WTC11 (cell line): ENCODE results near the gene EDA. TPM values are rescaled to one million over a fixed set of nuclear protein-coding genes. Genes with fewer than 3 reads are reported as not detected.
A peak's percentile ranks its signal among the peaks of the same experiment; 100 is the strongest.

Source experiments
- ATAC-seq: fragments of 200-7000 bp; cut with Tn5 transposase; 2 replicates; pipeline ENCODE4 v1.10.0; 2021; ENCODE audit warnings: mild to moderate bottlenecking, moderate library complexity
- CTCF ChIA-PET: fragments of 300-600 bp; sonication (Branson Sonifier 250); formaldehyde crosslinking; loops from one replicate; lab custom pipeline; 2021; ENCODE audit warnings: antibody characterized with exemption; lab: Charles Lee
- POLR2A ChIA-PET: fragments of 350-600 bp; sonication (Branson Sonifier 250); formaldehyde crosslinking; loops from one replicate; lab custom pipeline; 2021; ENCODE audit warnings: antibody characterized with exemption; lab: Charles Lee
- DNase-seq: peaks from one replicate; pipeline ENCODE4 v3.0.0; 2021; ENCODE audit warnings: low spot score
- H3K27ac Mint-ChIP-seq: 2 replicates; pipeline ENCODE4 v1.8.0; 2021; ENCODE audit warnings: mixed read lengths
- H3K27me3 Mint-ChIP-seq: 2 replicates; pipeline ENCODE4 v1.8.0; 2021; ENCODE audit warnings: low read depth, mild to moderate bottlenecking, moderate library complexity, mixed read lengths
- H3K36me3 Mint-ChIP-seq: 2 replicates; pipeline ENCODE4 v1.8.0; 2021; ENCODE audit warnings: mixed read lengths
- H3K4me1 Mint-ChIP-seq: 2 replicates; pipeline ENCODE4 v1.8.0; 2022; ENCODE audit warnings: mixed read lengths
- H3K4me3 Mint-ChIP-seq: 2 replicates; pipeline ENCODE4 v1.8.0; 2021; ENCODE audit warnings: mild to moderate bottlenecking, moderate library complexity, mixed read lengths
- H3K9me3 Mint-ChIP-seq: 2 replicates; pipeline ENCODE4 v1.8.0; 2021; ENCODE audit warnings: mixed read lengths
- CTCF ChIP-seq: fragments of 200-600 bp; IDR thresholded peaks from 2 replicates; pipeline ENCODE4 v1.8.0; 2022; ENCODE audit warnings: antibody characterized with exemption
- FOXJ3 ChIP-seq: sonication (generic); formaldehyde crosslinking; IDR thresholded peaks from 2 replicates; pipeline ENCODE4 v1.9.0; 2021; ENCODE audit warnings: missing genetic modification reagents, mild to moderate bottlenecking, borderline replicate concordance
- GRHL2 ChIP-seq: fragments of 250-450 bp; sonication (Bioruptor Pico); IDR thresholded peaks from 2 replicates; pipeline ENCODE4 v1.8.0; 2022; ENCODE audit warnings: mild to moderate bottlenecking, moderate library complexity; ENCODE audit not compliant: insufficient replicate concordance, severe bottlenecking
- GTF2I ChIP-seq: fragments of 250-450 bp; sonication (Bioruptor Pico); conservative IDR thresholded peaks from 2 replicates; pipeline ENCODE4 v1.4.0; 2021; ENCODE audit warnings: mild to moderate bottlenecking
- NFE2L1 ChIP-seq: sonication (generic); formaldehyde crosslinking; IDR thresholded peaks from 2 replicates; pipeline ENCODE4 v1.8.1; 2023; ENCODE audit warnings: missing genetic modification reagents
- NR1H2 ChIP-seq: sonication (generic); formaldehyde crosslinking; IDR thresholded peaks from 2 replicates; pipeline ENCODE4 v1.9.0; 2021; ENCODE audit warnings: mild to moderate bottlenecking, moderate library complexity, missing genetic modification reagents
- RELA ChIP-seq: sonication (generic); formaldehyde crosslinking; IDR thresholded peaks from 2 replicates; pipeline ENCODE4 v1.8.1; 2022; ENCODE audit warnings: missing genetic modification reagents, mild to moderate bottlenecking, borderline replicate concordance
- RORB ChIP-seq: fragments of 250-450 bp; sonication (Bioruptor Pico); IDR thresholded peaks from 2 replicates; pipeline ENCODE4 v1.9.0; 2021; ENCODE audit warnings: mild to moderate bottlenecking
- SMAD4 ChIP-seq: sonication (generic); formaldehyde crosslinking; IDR thresholded peaks from 2 replicates; pipeline ENCODE4 v1.8.0; 2022; ENCODE audit warnings: mild to moderate bottlenecking, missing genetic modification reagents
- SOX15 ChIP-seq: fragments of 250-450 bp; sonication (Bioruptor Pico); IDR thresholded peaks from 2 replicates; pipeline ENCODE4 v1.9.0; 2021; ENCODE audit warnings: mild to moderate bottlenecking
- ZNF425 ChIP-seq: fragments of 250-450 bp; sonication (Bioruptor Pico); conservative IDR thresholded peaks from 2 replicates; pipeline ENCODE4 v1.9.0; 2021; ENCODE audit warnings: mild to moderate bottlenecking
- ZNF671 ChIP-seq: fragments of 250-450 bp; sonication (Bioruptor Pico); IDR thresholded peaks from 2 replicates; pipeline ENCODE4 v1.8.0; 2021; ENCODE audit warnings: mild to moderate bottlenecking
- total RNA-seq: library from RNA; stranded (reverse); gene quantifications from 3 replicates; pipeline ENCODE4 v1.2.3, GENCODE V29; 2021
- TF ChIP-seq, protein P1 (sequence below): sonication (generic); formaldehyde crosslinking; IDR thresholded peaks from 2 replicates; pipeline ENCODE4 v1.8.1; 2022; ENCODE audit warnings: mild to moderate bottlenecking, moderate library complexity, missing genetic modification reagents
- TF ChIP-seq, protein P2 (sequence below): sonication (generic); formaldehyde crosslinking; IDR thresholded peaks from 2 replicates; pipeline ENCODE4 v1.8.0; 2023; ENCODE audit warnings: missing genetic modification reagents
- TF ChIP-seq, protein P3 (sequence below): fragments of 250-450 bp; sonication (Bioruptor Pico); IDR thresholded peaks from 2 replicates; pipeline ENCODE4 v1.9.0; 2021; ENCODE audit warnings: moderate library complexity, mild to moderate bottlenecking, inconsistent platforms, borderline replicate concordance

EDA gene
- total RNA-seq, 1 experiment from 2014 or later, result 15.1 TPM

DNA sequence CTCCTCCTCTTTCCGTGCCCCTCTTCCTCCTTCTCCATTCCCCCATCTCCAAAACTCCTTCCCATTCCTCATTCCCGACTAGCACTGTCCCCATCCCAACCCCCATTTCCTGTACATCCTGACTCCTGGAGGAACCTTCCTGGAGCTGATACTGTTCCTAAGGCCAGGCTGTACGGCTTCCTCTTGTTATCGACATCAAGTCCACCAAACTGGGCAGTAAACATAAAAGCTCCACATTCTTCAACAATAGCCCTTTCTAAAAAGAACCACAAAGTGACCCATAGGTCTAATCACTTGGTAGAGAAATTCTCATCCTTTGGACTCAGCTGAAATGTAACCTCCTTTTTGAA is 410.9 kb downstream of the EDA start:
- H3K36me3 Mint-ChIP-seq, result no peaks in the 10 kb centered on the region
- H3K9me3 Mint-ChIP-seq, result no peaks in the 10 kb centered on the region
- no peak overlapping the region for H3K27ac Mint-ChIP-seq
- H3K27me3 Mint-ChIP-seq, result no peaks in the 10 kb centered on the region; the same call in 1 of the 2 replicates
- no peak overlapping the region for H3K4me3 Mint-ChIP-seq
- DNase-seq (no peak), ATAC-seq (no peak)
- TF ChIP-seq, protein P1, sequence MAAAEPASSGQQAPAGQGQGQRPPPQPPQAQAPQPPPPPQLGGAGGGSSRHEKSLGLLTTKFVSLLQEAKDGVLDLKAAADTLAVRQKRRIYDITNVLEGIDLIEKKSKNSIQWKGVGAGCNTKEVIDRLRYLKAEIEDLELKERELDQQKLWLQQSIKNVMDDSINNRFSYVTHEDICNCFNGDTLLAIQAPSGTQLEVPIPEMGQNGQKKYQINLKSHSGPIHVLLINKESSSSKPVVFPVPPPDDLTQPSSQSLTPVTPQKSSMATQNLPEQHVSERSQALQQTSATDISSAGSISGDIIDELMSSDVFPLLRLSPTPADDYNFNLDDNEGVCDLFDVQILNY (CRISPR knock-in tag), result no peak
- no peak for TF ChIP-seq NR1H2 (CRISPR knock-in tag)
- TF ChIP-seq, protein P2, sequence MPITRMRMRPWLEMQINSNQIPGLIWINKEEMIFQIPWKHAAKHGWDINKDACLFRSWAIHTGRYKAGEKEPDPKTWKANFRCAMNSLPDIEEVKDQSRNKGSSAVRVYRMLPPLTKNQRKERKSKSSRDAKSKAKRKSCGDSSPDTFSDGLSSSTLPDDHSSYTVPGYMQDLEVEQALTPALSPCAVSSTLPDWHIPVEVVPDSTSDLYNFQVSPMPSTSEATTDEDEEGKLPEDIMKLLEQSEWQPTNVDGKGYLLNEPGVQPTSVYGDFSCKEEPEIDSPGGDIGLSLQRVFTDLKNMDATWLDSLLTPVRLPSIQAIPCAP (CRISPR knock-in tag), result no peak
- TF ChIP-seq RELA (CRISPR knock-in tag), result no peak
- TF ChIP-seq GTF2I (CRISPR knock-in tag), result no peak
- no peak for TF ChIP-seq SMAD4 (CRISPR knock-in tag)
- ChIA-PET CTCF (interaction anchor here (1.2 kb wide), 1 partner anchor 71 kb away, joined by 4 read pairs; no protein-coding TSS in a partner anchor), POLR2A (no interaction called here)
- H3K4me1 Mint-ChIP-seq, result peaks cover 17% of the 10 kb centered on the region

- POLR2A ChIA-PET, result no interaction called here
- CTCF ChIA-PET, result interaction anchor here (0.6 to 2.9 kb wide), 25 partner anchors 9 to 642 kb away, joined by 3 to 33 read pairs (median 5); partner anchors contain the start of gene IGBP1
- Mint-ChIP-seq H3K36me3 (no peaks in the 10 kb centered on the region), H3K9me3 (no peaks in the 10 kb centered on the region), H3K4me1 (peaks cover 23% of the 10 kb centered on the region), H3K4me3 (no peak overlapping the region), H3K27ac (no peak overlapping the region), H3K27me3 (no peaks in the 10 kb centered on the region; the same call in 1 of the 2 replicates)
- no peak for TF ChIP-seq RORB
- no peak for TF ChIP-seq NFE2L1 (CRISPR knock-in tag)
- no peak for TF ChIP-seq GRHL2
- no peak for TF ChIP-seq FOXJ3 (CRISPR knock-in tag)
- DNase-seq (no peak), ATAC-seq (no peak; the same call in 1 of the 2 replicates)
These were observed 413.9 kb downstream of the EDA start for GRCh38 chrX:70029863-70030262.

DNA sequence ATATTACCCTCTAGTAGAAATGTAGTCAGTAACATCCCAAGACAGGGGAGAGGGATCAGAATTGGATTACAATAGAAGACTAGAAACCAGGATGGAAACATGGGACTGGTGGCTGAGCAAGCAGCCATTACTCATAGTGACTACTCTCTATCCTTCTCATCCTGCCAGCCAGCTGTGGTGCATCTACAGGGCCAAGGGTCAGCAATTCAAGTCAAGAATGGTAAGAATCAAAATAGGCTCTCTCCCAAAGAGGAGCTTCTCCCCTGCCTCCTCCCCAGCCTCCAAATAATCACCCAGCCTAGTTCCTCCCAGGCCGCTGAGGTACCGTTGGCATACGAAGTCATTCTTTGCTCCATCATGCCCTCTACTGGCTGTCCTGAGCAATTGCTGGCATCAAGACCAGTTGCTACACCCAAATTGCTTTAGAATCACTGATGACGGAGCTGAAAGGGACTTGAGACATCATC is 414.4 kb downstream of the EDA start:
- ATAC-seq (peak; percentile 54; the same call in 1 of the 2 replicates), DNase-seq (peak; percentile 49)
- no peak for TF ChIP-seq SOX15 (CRISPR knock-in tag)
- no peak for TF ChIP-seq ZNF425 (CRISPR knock-in tag)
- TF ChIP-seq, protein P3, sequence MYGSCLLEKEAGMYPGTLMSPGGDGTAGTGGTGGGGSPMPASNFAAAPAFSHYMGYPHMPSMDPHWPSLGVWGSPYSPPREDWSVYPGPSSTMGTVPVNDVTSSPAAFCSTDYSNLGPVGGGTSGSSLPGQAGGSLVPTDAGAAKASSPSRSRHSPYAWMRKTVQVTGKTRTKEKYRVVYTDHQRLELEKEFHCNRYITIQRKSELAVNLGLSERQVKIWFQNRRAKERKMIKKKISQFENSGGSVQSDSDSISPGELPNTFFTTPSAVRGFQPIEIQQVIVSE (CRISPR knock-in tag), result no peak
- no peak for TF ChIP-seq ZNF671 (CRISPR knock-in tag)
- TF ChIP-seq CTCF, result peak; percentile 63
- no peaks in the 10 kb centered on the region; the same call in 1 of the 2 replicates for H3K27me3 Mint-ChIP-seq
- no peak overlapping the region for H3K27ac Mint-ChIP-seq
- H3K9me3 Mint-ChIP-seq, result no peaks in the 10 kb centered on the region
- POLR2A ChIA-PET, result no interaction called here
- H3K36me3 Mint-ChIP-seq, result no peaks in the 10 kb centered on the region
- H3K4me1 Mint-ChIP-seq, result peaks cover 23% of the 10 kb centered on the region
- H3K4me3 Mint-ChIP-seq, result no peak overlapping the region
- CTCF ChIA-PET, result interaction anchor here (0.5 to 2.9 kb wide), 31 partner anchors 9 to 660 kb away, joined by 3 to 33 read pairs (median 4); partner anchors contain the start of gene IGBP1
